ENCODE measurements around the gene CYP2S1. TPM values are rescaled to one million over a fixed set of nuclear protein-coding genes. Genes with fewer than 3 reads are reported as not detected.

CYP2S1 gene
- total RNA-seq, 1 donor from 2014 or later: 11.0 TPM

DNA sequence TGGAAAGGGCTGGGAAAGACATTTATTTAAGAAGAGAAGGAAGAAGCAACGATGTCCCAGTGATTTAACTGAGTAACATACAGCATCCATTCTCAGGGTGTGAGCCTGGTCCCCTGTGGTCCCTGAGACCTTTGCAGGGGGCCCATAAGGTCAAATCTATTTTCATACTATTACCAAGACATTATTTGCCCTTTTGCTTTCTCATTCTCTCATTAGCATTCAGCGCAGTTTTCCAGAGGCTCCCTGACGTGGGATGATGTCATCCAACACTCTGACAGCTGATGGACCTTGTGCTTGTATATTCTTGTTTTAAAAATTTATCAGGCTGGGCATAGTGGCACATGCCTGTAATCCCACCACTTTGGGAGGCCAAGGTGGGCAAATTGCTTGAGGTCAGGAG is 52.8 kb downstream of the CYP2S1 start:
- Histone ChIP-seq H3K9me3 (no peaks in the 10 kb centered on the region), H3K27ac (no peak overlapping the region), H3K4me3 (no peak overlapping the region), H3K4me1 (no peaks in the 10 kb centered on the region), H3K36me3 (peaks cover 90% of the 10 kb centered on the region), H3K27me3 (ENCODE audit: low read depth) (no peaks in the 10 kb centered on the region)
- DNase-seq: no peak
- TF ChIP-seq, protein P1, sequence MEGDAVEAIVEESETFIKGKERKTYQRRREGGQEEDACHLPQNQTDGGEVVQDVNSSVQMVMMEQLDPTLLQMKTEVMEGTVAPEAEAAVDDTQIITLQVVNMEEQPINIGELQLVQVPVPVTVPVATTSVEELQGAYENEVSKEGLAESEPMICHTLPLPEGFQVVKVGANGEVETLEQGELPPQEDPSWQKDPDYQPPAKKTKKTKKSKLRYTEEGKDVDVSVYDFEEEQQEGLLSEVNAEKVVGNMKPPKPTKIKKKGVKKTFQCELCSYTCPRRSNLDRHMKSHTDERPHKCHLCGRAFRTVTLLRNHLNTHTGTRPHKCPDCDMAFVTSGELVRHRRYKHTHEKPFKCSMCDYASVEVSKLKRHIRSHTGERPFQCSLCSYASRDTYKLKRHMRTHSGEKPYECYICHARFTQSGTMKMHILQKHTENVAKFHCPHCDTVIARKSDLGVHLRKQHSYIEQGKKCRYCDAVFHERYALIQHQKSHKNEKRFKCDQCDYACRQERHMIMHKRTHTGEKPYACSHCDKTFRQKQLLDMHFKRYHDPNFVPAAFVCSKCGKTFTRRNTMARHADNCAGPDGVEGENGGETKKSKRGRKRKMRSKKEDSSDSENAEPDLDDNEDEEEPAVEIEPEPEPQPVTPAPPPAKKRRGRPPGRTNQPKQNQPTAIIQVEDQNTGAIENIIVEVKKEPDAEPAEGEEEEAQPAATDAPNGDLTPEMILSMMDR (IDR thresholded peaks at IDR 0.05): no peak
- intact Hi-C loops (cut with DNase I): no loop called here
- no peak for ATAC-seq

- Histone ChIP-seq H3K36me3 (peaks cover 83% of the 10 kb centered on the region), H3K27ac (no peak overlapping the region), H3K9me3 (no peaks in the 10 kb centered on the region), H3K4me1 (no peaks in the 10 kb centered on the region), H3K27me3 (ENCODE audit: low read depth) (peaks cover 5% of the 10 kb centered on the region), H3K4me3 (no peak overlapping the region)
- TF ChIP-seq, protein P1 (IDR thresholded peaks at IDR 0.05): no peak
- ATAC-seq (no peak), DNase-seq (no peak)
- intact Hi-C loops (cut with DNase I): no loop called here
These were observed 55.9 kb downstream of the CYP2S1 start for GRCh38 chr19:41248895-41249294.

DNA sequence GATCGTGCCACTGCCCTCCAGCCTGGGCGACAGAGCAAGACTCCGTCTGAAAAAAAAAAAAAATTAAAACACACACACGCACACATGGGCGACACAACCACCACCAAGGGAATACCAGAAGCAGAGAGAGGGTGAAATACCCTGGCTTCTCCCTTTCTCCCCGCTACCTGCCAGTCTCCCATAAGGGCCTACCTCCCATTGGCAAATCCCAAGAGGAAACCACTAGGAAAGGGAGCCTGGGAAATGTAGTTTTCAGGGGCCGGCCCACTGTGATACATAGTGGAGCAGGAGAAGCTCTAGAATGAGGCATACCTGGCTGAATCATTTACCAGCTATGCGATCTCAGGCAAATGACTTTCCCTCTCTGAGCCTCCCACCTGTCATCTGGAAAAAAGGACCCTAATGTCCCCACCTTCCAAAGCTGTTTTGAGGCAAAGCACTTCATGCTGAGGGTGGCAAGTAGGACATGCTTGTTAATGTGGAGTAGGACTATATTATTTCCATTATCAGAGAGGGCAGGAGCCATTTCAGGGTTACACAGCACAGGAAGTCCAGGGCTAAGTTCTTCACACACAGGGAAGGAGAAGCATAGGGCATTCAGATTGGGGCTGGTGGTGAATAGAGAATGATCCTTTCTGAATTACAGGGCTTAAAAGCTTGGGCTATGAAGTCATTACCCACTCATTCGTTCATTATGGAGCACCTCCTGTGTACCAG is 56.8 kb downstream of the CYP2S1 start:
- no peak overlapping the region for H3K4me3 ChIP-seq
- no peak overlapping the region for H3K27ac ChIP-seq
- peaks cover 5% of the 10 kb centered on the region for H3K27me3 ChIP-seq (ENCODE audit: low read depth)
- ATAC-seq: no peak
- no peaks in the 10 kb centered on the region for H3K4me1 ChIP-seq
- no peaks in the 10 kb centered on the region for H3K9me3 ChIP-seq
- peaks cover 84% of the 10 kb centered on the region for H3K36me3 ChIP-seq
- no peak for DNase-seq
- intact Hi-C loops (cut with DNase I): no loop called here
- TF ChIP-seq, protein P1 (IDR thresholded peaks at IDR 0.05): no peak

DNA sequence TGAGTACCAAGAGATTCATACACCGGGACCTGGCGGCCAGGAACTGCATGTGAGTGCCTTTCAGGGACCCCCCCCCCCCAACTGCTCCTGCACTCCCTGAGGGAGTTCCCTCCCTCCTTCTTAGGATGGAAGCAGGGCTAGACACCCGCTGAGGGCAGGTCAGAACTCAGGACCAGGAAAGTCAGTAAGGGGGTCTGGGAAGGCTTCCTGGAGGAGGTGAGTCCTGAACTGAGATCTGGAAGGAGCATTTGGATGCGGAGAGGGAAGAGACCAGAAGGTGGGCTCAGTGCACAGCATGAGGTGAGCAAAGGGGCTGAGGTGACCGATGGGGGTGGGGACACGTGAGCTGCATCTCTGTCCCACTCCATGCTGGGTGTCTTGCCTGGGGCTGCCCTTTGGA is 60.6 kb downstream of the CYP2S1 start:
- Histone ChIP-seq H3K9me3 (no peaks in the 10 kb centered on the region), H3K27ac (no peak overlapping the region), H3K4me1 (no peaks in the 10 kb centered on the region), H3K36me3 (peaks cover 75% of the 10 kb centered on the region), H3K4me3 (no peak overlapping the region), H3K27me3 (ENCODE audit: low read depth) (peaks cover 5% of the 10 kb centered on the region)
- DNase-seq: no peak
- intact Hi-C loops (cut with DNase I): no loop called here
- ATAC-seq: no peak
- TF ChIP-seq, protein P1 (IDR thresholded peaks at IDR 0.05): no peak

- no peaks in the 10 kb centered on the region for H3K4me1 ChIP-seq
- DNase-seq (no peak), ATAC-seq (no peak)
- H3K36me3 ChIP-seq: peaks cover 67% of the 10 kb centered on the region
- intact Hi-C loops (cut with DNase I): no loop called here
- TF ChIP-seq, protein P1 (IDR thresholded peaks at IDR 0.05): no peak
- H3K4me3 ChIP-seq: no peak overlapping the region
- no peak overlapping the region for H3K27ac ChIP-seq
- H3K9me3 ChIP-seq: no peaks in the 10 kb centered on the region
- peaks cover 5% of the 10 kb centered on the region for H3K27me3 ChIP-seq (ENCODE audit: low read depth)
These were observed 62.2 kb downstream of the CYP2S1 start for GRCh38 chr19:41255171-41255570.

Other genes with a start within 250 kb of the CYP2S1 start
- gene CYP2B6, start 201.9 kb upstream of the CYP2S1 start, total RNA-seq: 1.9 TPM
- not detected for gene CYP2A13, start 104.8 kb upstream of the CYP2S1 start, total RNA-seq
- 1.7 TPM for gene CYP2F1, start 78.8 kb upstream of the CYP2S1 start, total RNA-seq
- 92.7 TPM for gene AXL, start 26.0 kb downstream of the CYP2S1 start, total RNA-seq
- 191 TPM for gene HNRNPUL1, start 71.2 kb downstream of the CYP2S1 start, total RNA-seq
- gene CCDC97, start 117.0 kb downstream of the CYP2S1 start, total RNA-seq: 30.3 TPM
- 114 TPM for gene TGFB1, start 160.7 kb downstream of the CYP2S1 start, total RNA-seq
- gene B9D2, start 170.9 kb downstream of the CYP2S1 start, total RNA-seq: 8.2 TPM
- gene TMEM91, start 183.3 kb downstream of the CYP2S1 start, total RNA-seq: 29.8 TPM
- 13.2 TPM for gene EXOSC5, start 204.1 kb downstream of the CYP2S1 start, total RNA-seq
- gene BCKDHA, start 204.6 kb downstream of the CYP2S1 start, total RNA-seq: 13.4 TPM
- 22.5 TPM for gene B3GNT8, start 234.2 kb downstream of the CYP2S1 start, total RNA-seq
- gene DMAC2, start 246.7 kb downstream of the CYP2S1 start, total RNA-seq: 57.7 TPM
- not detected for gene ERICH4, start 249.9 kb downstream of the CYP2S1 start, total RNA-seq

Data from lower lobe of right lung (tissue), 2 donors.